Endothelial cell of umbilical vein (primary cell): ENCODE data around the gene DNM2. TPM values are rescaled to one million over a fixed set of nuclear protein-coding genes. Genes with fewer than 3 reads are reported as not detected.

Source experiments
- BruUV-seq: library from RNA; stranded (reverse); fragments of 400-500 nt; replicated peaks from 2 replicates; lab custom pipeline; 2021; lab: Mats Ljungman, UMichigan
- CTCF ChIA-PET: fragments of 300-600, 350-600 bp; sonication (Branson Sonifier 250); formaldehyde crosslinking; loops from one replicate; lab custom pipeline; 2021; ENCODE audit warnings: antibody characterized with exemption, inconsistent platforms; lab: Charles Lee
- POLR2A ChIA-PET: fragments of 300-600, 350-600 bp; sonication (Branson Sonifier 250); formaldehyde crosslinking; loops from one replicate; lab custom pipeline; 2021; ENCODE audit warnings: antibody characterized with exemption, inconsistent platforms; lab: Charles Lee
- DNase-seq: peaks from one replicate; pipeline ENCODE4 v3.0.0-alpha.2; 2011; ENCODE audit warnings: low read depth, low spot score
- FAIRE-seq: peaks from 2 replicates; lab custom pipeline; 2011; peaks lifted over from hg19 to GRCh38; lab: Jason Lieb, UNC
- H2AFZ ChIP-seq: 2 replicates; pipeline ENCODE4 v1.6.0; 2012; ENCODE audit warnings: low read depth, low read length, control low read depth, inconsistent platforms
- H3K27ac ChIP-seq: 2 replicates; pipeline ENCODE4 v1.5.1; 2011; ENCODE audit warnings: low read depth, mild to moderate bottlenecking, control low read depth, low read length, moderate library complexity; ENCODE audit not compliant: insufficient read depth
- H3K27me3 ChIP-seq, 2 experiments: 2 replicates each; pipeline versions ENCODE4 v1.6.0 to v1.6.1; 2011; ENCODE audit warnings: low read length in 2 of 2, mixed read lengths in 1 of 2; ENCODE audit not compliant: control insufficient read depth in 2 of 2, insufficient read depth in 2 of 2
- H3K36me3 ChIP-seq, 2 experiments: 2 replicates in 1 of 2; 3 replicates in 1 of 2; pipeline ENCODE4 v1.5.1; 2011; ENCODE audit warnings: low read length in 2 of 2, mild to moderate bottlenecking in 1 of 2, moderate library complexity in 1 of 2; ENCODE audit not compliant: control insufficient read depth in 2 of 2, insufficient read depth in 2 of 2; ENCODE audit errors: extremely low read depth in 1 of 2
- H3K4me1 ChIP-seq: 3 replicates; pipeline ENCODE4 v1.5.1; 2011; ENCODE audit warnings: mild to moderate bottlenecking, low read length; ENCODE audit not compliant: control insufficient read depth, insufficient read depth; ENCODE audit errors: extremely low read depth
- H3K4me2 ChIP-seq: 2 replicates; pipeline ENCODE4 v1.6.1; 2011; ENCODE audit warnings: low read length, control low read depth, mixed read lengths; ENCODE audit not compliant: insufficient read depth
- H3K4me3 ChIP-seq, 3 experiments: fragments of 200-600 bp in 1 of 3; sonication (generic), shearing (Covaris generic) in 1 of 3; replicated peaks in 1 of 3; 2 replicates each; pipeline ENCODE4 v1.5.1; 2011 to 2016; ENCODE audit warnings: control low read depth in 3 of 3, low read length in 3 of 3, mild to moderate bottlenecking in 2 of 3, inconsistent platforms in 1 of 3, low read depth in 1 of 3, moderate library complexity in 1 of 3; ENCODE audit not compliant: insufficient read depth in 1 of 3
- H3K79me2 ChIP-seq: 2 replicates; pipeline ENCODE4 v1.6.0; 2012; ENCODE audit warnings: low read length, inconsistent platforms; ENCODE audit not compliant: control insufficient read depth, insufficient read depth
- H3K9ac ChIP-seq: replicated peaks from 2 replicates; pipeline ENCODE3; 2011; ENCODE audit warnings: low read length, control low read depth; ENCODE audit not compliant: insufficient read depth; ENCODE audit errors: extremely low read depth
- H3K9me1 ChIP-seq: replicated peaks from 3 replicates; pipeline ENCODE4 v1.6.0; 2011; ENCODE audit warnings: mild to moderate bottlenecking, low read length; ENCODE audit not compliant: control insufficient read depth, insufficient read depth; ENCODE audit errors: extremely low read depth
- H3K9me3 ChIP-seq: replicated peaks from 2 replicates; pipeline ENCODE4 v1.5.1; 2012; ENCODE audit warnings: low read length, inconsistent platforms; ENCODE audit not compliant: control insufficient read depth, insufficient read depth
- H4K20me1 ChIP-seq: replicated peaks from 2 replicates; pipeline ENCODE3; 2011; ENCODE audit warnings: mild to moderate bottlenecking, low read length; ENCODE audit not compliant: control insufficient read depth, insufficient read depth; ENCODE audit errors: extremely low read depth
- CTCF ChIP-seq, 2 donors: IDR thresholded peaks; 1 replicate in 1 of 2; 2 replicates in 1 of 2; pipeline ENCODE4 v1.5.1; 2011; ENCODE audit warnings: low read length in 2 of 2, mild to moderate bottlenecking in 2 of 2, moderate library complexity in 2 of 2, control low read depth in 1 of 2, inconsistent platforms in 1 of 2, low read depth in 1 of 2; ENCODE audit not compliant: insufficient read depth in 1 of 2; ENCODE audit errors: extremely low read depth in 1 of 2
- EZH2 ChIP-seq: IDR thresholded peaks from 2 replicates; pipeline ENCODE4 v1.6.1; 2012; ENCODE audit warnings: borderline replicate concordance, low read depth, mild to moderate bottlenecking, moderate library complexity, low read length, inconsistent platforms; ENCODE audit not compliant: severe bottlenecking
- FOS ChIP-seq: IDR thresholded peaks from 2 replicates; pipeline ENCODE4 v1.6.1; 2011; ENCODE audit warnings: mild to moderate bottlenecking, low read length, moderate library complexity, borderline replicate concordance; ENCODE audit not compliant: insufficient read depth
- GATA2 ChIP-seq: IDR thresholded peaks from 2 replicates; pipeline ENCODE4 v1.7.0; 2011; ENCODE audit warnings: low read depth, mild to moderate bottlenecking, moderate library complexity, mixed read lengths, low read length; ENCODE audit not compliant: insufficient read length, insufficient read depth
- JUN ChIP-seq: IDR thresholded peaks from 2 replicates; pipeline ENCODE4 v1.6.1; 2011; ENCODE audit warnings: borderline replicate concordance, low read depth; ENCODE audit not compliant: insufficient read length, insufficient read depth
- MAX ChIP-seq: IDR thresholded peaks from 2 replicates; pipeline ENCODE4 v1.6.1; 2011; ENCODE audit not compliant: insufficient read depth, insufficient read length
- MYC ChIP-seq: IDR thresholded peaks from one replicate; pipeline ENCODE4 v1.6.1; 2011; ENCODE audit warnings: mild to moderate bottlenecking, low read depth, low read length
- POLR2A ChIP-seq: IDR thresholded peaks from 2 replicates; pipeline ENCODE4 v1.6.1; 2012; ENCODE audit warnings: low read depth, mild to moderate bottlenecking, control low read depth, low read length
- POLR2AphosphoS5 ChIP-seq: IDR thresholded peaks from 2 replicates; pipeline ENCODE4 v1.6.1; 2012; ENCODE audit warnings: low read depth, mild to moderate bottlenecking, control low read depth, low read length, moderate library complexity; ENCODE audit not compliant: insufficient read depth
- dilution Hi-C: fragments of 300-500 bp; cut with MboI; formaldehyde crosslinking; loops from one replicate; pipeline ENCODE4 v1.15.0; 2019; ENCODE audit warnings: low sequenced_read_pairs; ENCODE audit not compliant: extremely low pct_ligation_motif_present
- intact Hi-C: fragments of 100-400 bp; cut with micrococcal nuclease; formaldehyde crosslinking; loops from one replicate; pipeline ENCODE4 v1.10.0; 2022
- polyA plus RNA-seq, 4 experiments: library from polyadenylated mRNA; depleted of rRNA in 3 of 4; stranded (reverse) in 3 of 4; unstranded in 1 of 4; fragments of >200 nt; gene quantifications; 2 replicates each; pipeline versions ENCODE4 v1.2.1 to v1.2.3, GENCODE V29; 2011 to 2012; ENCODE audit warnings: missing spikeins in 1 of 4
- total RNA-seq: library from RNA; stranded (reverse); gene quantifications from 2 replicates; pipeline ENCODE4 v1.2.3, GENCODE V29; 2021

DNM2 gene
- total and polyA plus RNA-seq, 2 donors (not counting 3 experiments of a cell fraction or from before 2014, with no cell fraction given), result 81.8 to 175 TPM

GRCh38 chr19:10812196-10812595 is 94.3 kb downstream of the DNM2 start:
- BruUV-seq, result no TSS peak
- ChIA-PET POLR2A (no interaction called here), CTCF (interaction anchor here (1.1 kb wide), 1 partner anchor 94 kb away, joined by 3 read pairs; the partner anchor contains the start of gene DNM2)
- Histone ChIP-seq H3K27me3 (no peaks in the 10 kb centered on the region), H3K4me3 (no peak overlapping the region), H3K4me2 (no peak overlapping the region), H4K20me1 (no peaks in the 10 kb centered on the region), H3K36me3 (peaks cover 4 to 31% of the 10 kb centered on the region in 2 experiments), H3K9ac (no peak overlapping the region), H3K4me1 (peaks cover 8% of the 10 kb centered on the region), H3K9me3 (no peaks in the 10 kb centered on the region), H3K9me1 (no peaks in the 10 kb centered on the region), H3K27ac (peak overlapping the region; percentile 19), H3K79me2 (peaks cover 1% of the 10 kb centered on the region), H2AFZ (no peak overlapping the region)
- FAIRE-seq (no peak), DNase-seq (no peak)
- no peak for TF ChIP-seq POLR2AphosphoS5
- no peak for TF ChIP-seq MYC
- TF ChIP-seq CTCF (IDR thresholded peaks at IDR 0.05; ENCODE audit: extremely low read depth in 1 of 2, insufficient read depth in 1 of 2, low read depth in 1 of 2, low read length in 2 of 2), result no peak
- TF ChIP-seq GATA2, result no peak
- TF ChIP-seq MAX, result no peak
- TF ChIP-seq EZH2, result no peak
- no peak for TF ChIP-seq FOS
- TF ChIP-seq JUN, result no peak
- no peak for TF ChIP-seq POLR2A
- dilution Hi-C loops, result no loop called here
- intact Hi-C loops, result no loop called here
